K562 (cell line): Measurements from ENCODE around the gene TMEM234. TPM values are rescaled to one million over a fixed set of nuclear protein-coding genes. Genes with fewer than 3 reads are reported as not detected.

Source experiments
- ATAC-seq: fragments of 200-7000 bp; cut with Tn5 transposase; 3 replicates; pipeline ENCODE4 v1.9.1; 2020; ENCODE audit warnings: moderate library complexity
- BruUV-seq: library from RNA; stranded (reverse); fragments of 400-500 nt; replicated peaks from 2 replicates; lab custom pipeline; 2021; lab: Mats Ljungman, UMichigan
- CTCF ChIA-PET: fragments of 300-600 bp; formaldehyde crosslinking; extraction: SDS; loops from one replicate; lab custom pipeline; 2021; ENCODE audit warnings: low intra/inter-chr PET ratio; lab: Yijun Ruan, JAX
- POLR2A ChIA-PET: fragments of 300-600, 350-650 bp; sonication (Branson Sonifier 250); formaldehyde crosslinking; extraction: SDS; loops from one replicate; lab custom pipeline; 2021; ENCODE audit warnings: antibody characterized with exemption, inconsistent platforms; lab: Yijun Ruan, JAX
- DNase-seq, 4 experiments: peaks; one replicate each; pipeline versions ENCODE4 v3.0.0 to v3.0.0-alpha.2; 2011 to 2018; ENCODE audit warnings: low spot score in 3 of 4, mixed read lengths in 3 of 4; ENCODE audit errors: extremely low read depth in 1 of 4
- FAIRE-seq: peaks from 2 replicates; lab custom pipeline; 2011; peaks lifted over from hg19 to GRCh38; lab: Jason Lieb, UNC
- H2AFZ ChIP-seq: 2 replicates; pipeline ENCODE4 v1.6.0; 2011; ENCODE audit warnings: low read depth, low read length, control low read depth, inconsistent platforms
- H3K27ac ChIP-seq: fragments of 200-600 bp; 3 replicates; pipeline ENCODE4 v1.8.0; 2011; ENCODE audit warnings: low read depth, mild to moderate bottlenecking, control low read depth, inconsistent platforms, low read length, moderate library complexity, mixed read lengths; ENCODE audit errors: extremely low read depth
- H3K27me3 ChIP-seq, 2 experiments: fragments of 300-600 bp in 1 of 2; 2 replicates in 1 of 2; 3 replicates in 1 of 2; pipeline versions ENCODE4 v1.6.0 to v1.8.0; 2011; ENCODE audit warnings: inconsistent platforms in 2 of 2, low read length in 2 of 2, mild to moderate bottlenecking in 1 of 2, mixed read lengths in 1 of 2, moderate library complexity in 1 of 2; ENCODE audit not compliant: control insufficient read depth in 2 of 2, insufficient read depth in 2 of 2
- H3K36me3 ChIP-seq: fragments of 300-600 bp; 3 replicates; pipeline ENCODE4 v1.8.0; 2011; ENCODE audit warnings: mild to moderate bottlenecking, low read length, inconsistent platforms; ENCODE audit not compliant: control insufficient read depth, insufficient read depth
- H3K4me1 ChIP-seq, 2 experiments: fragments of 200-600 bp in 1 of 2; replicated peaks in 1 of 2; 2 replicates in 1 of 2; 3 replicates in 1 of 2; pipeline versions ENCODE4 v1.5.1 to v1.8.0; 2011; ENCODE audit warnings: inconsistent platforms in 2 of 2, low read length in 2 of 2, mild to moderate bottlenecking in 1 of 2, mixed read lengths in 1 of 2, moderate library complexity in 1 of 2; ENCODE audit not compliant: control insufficient read depth in 2 of 2, insufficient read depth in 2 of 2
- H3K4me2 ChIP-seq: 2 replicates; pipeline ENCODE4 v1.6.1; 2011; ENCODE audit warnings: low read length, control low read depth, inconsistent platforms, mixed read lengths; ENCODE audit not compliant: insufficient read depth
- H3K4me3 ChIP-seq: fragments of 200-600 bp; sonication (generic), shearing (Covaris generic); 2 replicates; pipeline ENCODE4 v1.5.1; 2016; ENCODE audit warnings: control low read depth, inconsistent platforms
- H3K79me2 ChIP-seq: fragments of 200-600 bp; 3 replicates; pipeline ENCODE4 v1.8.0; 2011; ENCODE audit warnings: low read length, inconsistent platforms; ENCODE audit not compliant: control insufficient read depth, insufficient read depth
- H3K9ac ChIP-seq, 2 experiments: 2 replicates each; pipeline versions ENCODE4 v1.6.0 to v1.6.1; 2011; ENCODE audit warnings: low read depth in 2 of 2, low read length in 2 of 2, control low read depth in 1 of 2, inconsistent platforms in 1 of 2, mild to moderate bottlenecking in 1 of 2, mixed read lengths in 1 of 2; ENCODE audit not compliant: insufficient read depth in 1 of 2
- H3K9me1 ChIP-seq: one replicate; pipeline ENCODE4 v1.6.0; 2011; ENCODE audit warnings: inconsistent platforms, mild to moderate bottlenecking, low read length, moderate library complexity; ENCODE audit not compliant: control insufficient read depth, insufficient read depth
- H3K9me3 ChIP-seq: replicated peaks from 2 replicates; pipeline ENCODE4 v1.5.1; 2011; ENCODE audit warnings: low read depth, low read length, inconsistent platforms; ENCODE audit not compliant: control insufficient read depth, insufficient read depth
- H4K20me1 ChIP-seq: replicated peaks from 2 replicates; pipeline ENCODE4 v1.6.1; 2011; ENCODE audit warnings: low read length, inconsistent platforms, mixed read lengths; ENCODE audit not compliant: control insufficient read depth, insufficient read depth
- ADNP ChIP-seq: fragments of 200-800 bp; sonication (Bioruptor generic); IDR thresholded peaks from 2 replicates; pipeline ENCODE4 v1.6.1; 2016; ENCODE audit warnings: missing genetic modification characterization, missing compliant biosample characterization
- ATF7 ChIP-seq: fragments of 450-650 bp; IDR thresholded peaks from 2 replicates; pipeline ENCODE4 v1.7.1; 2014; ENCODE audit warnings: mild to moderate bottlenecking, moderate library complexity
- BCOR ChIP-seq: fragments of 450-650 bp; IDR thresholded peaks from 2 replicates; pipeline ENCODE4 v1.6.1; 2016
- CAMTA2 ChIP-seq: fragments of 250-450 bp; sonication (Bioruptor Pico); conservative IDR thresholded peaks from 2 replicates; pipeline ENCODE4 v1.5.1; 2022
- FOXO4 ChIP-seq: fragments of 450-650 bp; formaldehyde crosslinking; IDR thresholded peaks from 2 replicates; pipeline ENCODE4 v1.4.0; 2020; ENCODE audit warnings: mild to moderate bottlenecking, moderate library complexity
- FUS ChIP-seq: fragments of 200-400 bp; formaldehyde crosslinking; optimal IDR thresholded peaks from 2 replicates; pipeline ENCODE3; 2017; ENCODE audit warnings: low read depth, low read length
- HDAC2 ChIP-seq: fragments of 450-650 bp; IDR thresholded peaks from 2 replicates; pipeline ENCODE4 v1.6.1; 2016; ENCODE audit warnings: mild to moderate bottlenecking
- HMGXB4 ChIP-seq: sonication (generic); formaldehyde crosslinking; IDR thresholded peaks from 2 replicates; pipeline ENCODE4 v1.8.1; 2023; ENCODE audit warnings: mild to moderate bottlenecking, missing genetic modification reagents
- KDM1A ChIP-seq, 2 experiments: fragments of 450-650 bp; IDR thresholded peaks; 2 replicates each; pipeline ENCODE4 v1.6.1; 2016; ENCODE audit warnings: mild to moderate bottlenecking in 2 of 2
- PRMT5 ChIP-seq: sonication (generic); formaldehyde crosslinking; IDR thresholded peaks from 2 replicates; pipeline ENCODE4 v1.5.0; 2020; ENCODE audit warnings: missing genetic modification reagents
- RBM25 ChIP-seq: fragments of 200-400 bp; formaldehyde crosslinking; IDR thresholded peaks from 2 replicates; pipeline ENCODE4 v1.6.1; 2018; ENCODE audit warnings: low read length, low read depth, moderate library complexity; ENCODE audit not compliant: severe bottlenecking
- RBM34 ChIP-seq: fragments of 200-400 bp; formaldehyde crosslinking; IDR thresholded peaks from 2 replicates; pipeline ENCODE4 v1.6.1; 2018; ENCODE audit warnings: low read length, borderline replicate concordance; ENCODE audit not compliant: insufficient read depth
- SPI1 ChIP-seq: IDR thresholded peaks from 2 replicates; pipeline ENCODE4 v1.6.1; 2011; ENCODE audit warnings: low read depth, low read length, control low read depth, borderline replicate concordance
- TCF7L2 ChIP-seq: fragments of 150-350 bp; IDR thresholded peaks from 2 replicates; pipeline ENCODE4 v1.6.1; 2016; ENCODE audit warnings: low read depth, mild to moderate bottlenecking, low read length, moderate library complexity
- TEAD4 ChIP-seq, 2 experiments: sonication (generic) in 1 of 2; formaldehyde crosslinking in 1 of 2; IDR thresholded peaks; 2 replicates each; pipeline versions ENCODE4 v1.6.1 to v1.8.0; 2012 to 2022; ENCODE audit warnings: borderline replicate concordance in 1 of 2, inconsistent platforms in 1 of 2, low read length in 1 of 2, mild to moderate bottlenecking in 1 of 2, missing genetic modification reagents in 1 of 2
- ZNF143 ChIP-seq: sonication (generic); formaldehyde crosslinking; IDR thresholded peaks from 2 replicates; pipeline ENCODE4 v1.9.0; 2022; ENCODE audit warnings: mild to moderate bottlenecking, missing genetic modification reagents
- ZNF449 ChIP-seq: fragments of 250-450 bp; sonication (Bioruptor Pico); IDR thresholded peaks from 2 replicates; pipeline ENCODE4 v1.8.0; 2022; ENCODE audit warnings: moderate library complexity, mild to moderate bottlenecking, inconsistent platforms
- ZNF695 ChIP-seq: fragments of 450-650 bp; formaldehyde crosslinking; IDR thresholded peaks from 2 replicates; pipeline ENCODE4 v1.4.0; 2020; ENCODE audit warnings: mild to moderate bottlenecking, moderate library complexity
- WGBS: fragments of 100-300 bp; shearing (Covaris generic); methylation state at CpG from one replicate; pipeline ENCODE4 v1.1.6; 2016; ENCODE audit warnings: low coverage, mixed read lengths; ENCODE audit not compliant: insufficient coverage; ENCODE audit errors: missing lambda C conversion rate; 5-methylcytosine and 5-hydroxymethylcytosine counted together
- in situ Hi-C: fragments of 300-500 bp; cut with MboI; formaldehyde crosslinking; loops from 4 replicates; pipeline ENCODE4 v1.15.0; 2018; ENCODE audit warnings: inconsistent platforms, mixed read lengths
- intact Hi-C: fragments of 100-400 bp; cut with micrococcal nuclease; formaldehyde crosslinking; loops from 2 replicates; pipeline ENCODE4 v1.14.2; 2022
- polyA plus RNA-seq, 8 experiments: library from polyadenylated mRNA; depleted of rRNA in 4 of 8; stranded (reverse) in 5 of 8; unstranded in 3 of 8; fragments of >200 nt; fragmentation: Nextera tagmentation in 2 of 8; fragmentation: Illumina TruSeq in 1 of 8; extraction: Ambion mirVana in 2 of 8; extraction: Trizol in 1 of 8; gene quantifications; 2 replicates each; pipeline versions ENCODE4 v1.2.1 to v1.2.3, GENCODE V29; 2011 to 2014; ENCODE audit warnings: inconsistent platforms in 1 of 8, missing spikeins in 1 of 8
- total RNA-seq, 7 experiments: library from RNA; depleted of rRNA in 6 of 7; stranded (reverse); fragments of >200 nt in 6 of 7; fragmentation: Illumina TruSeq in 2 of 7; extraction: Trizol in 2 of 7; gene quantifications; 2 replicates each; pipeline versions ENCODE4 v1.2.1 to v1.2.3, GENCODE V29; 2011 to 2021; ENCODE audit warnings: low replicate concordance in 1 of 7

Gene TMEM234
- total and polyA plus RNA-seq, 9 of the 15 experiments (the other 6 are each of a cell fraction or from before 2014, with no cell fraction given) = 5.0 to 12.9 (median 7.6) TPM

- Histone ChIP-seq H3K27ac (no peak overlapping the region), H3K9me3 (no peaks in the 10 kb centered on the region), H3K4me3 (no peak overlapping the region), H3K9me1 (no peaks in the 10 kb centered on the region), H3K4me2 (no peak overlapping the region), H3K36me3 (no peaks in the 10 kb centered on the region), H3K9ac (no peak overlapping the region), H3K79me2 (no peaks in the 10 kb centered on the region), H4K20me1 (no peaks in the 10 kb centered on the region), H2AFZ (no peak overlapping the region; the same call in 1 of the 2 replicates), H3K27me3 (no peaks in the 10 kb centered on the region), H3K4me1 (peaks cover 13 to 18% of the 10 kb centered on the region in 2 experiments; a peak in 4 of 5 replicates)
- DNase-seq (no peak), ATAC-seq (no peak), FAIRE-seq (no peak)
- ChIA-PET CTCF (no interaction called here), POLR2A (interaction anchor here (0.7 to 2.2 kb wide), 4 partner anchors 8 to 102 kb away, joined by 3 to 9 read pairs (median 3); partner anchors contain the start of gene FAM167B)
- intact Hi-C loops (no loop called here), in situ Hi-C loops (no loop called here)
- BruUV-seq = no TSS peak
- WGBS = 56% methylated on average over 10 of the region's 10 CpGs
- TF ChIP-seq FUS (no peak), RBM34 (no peak), HDAC2 (peak; percentile 46; the same call in 1 of the 2 replicates), ZNF695 (CRISPR knock-in tag) (no peak), HMGXB4 (CRISPR knock-in tag) (no peak), RBM25 (peak; percentile 91), FOXO4 (no peak), TEAD4 (IDR thresholded peaks at IDR 0.05; ENCODE audit: low read length) (no peak), TEAD4 (CRISPR knock-in tag; IDR thresholded peaks at IDR 0.05; ENCODE audit: borderline replicate concordance) (no peak), ATF7 (no peak), ZNF143 (CRISPR knock-in tag) (no peak), TCF7L2 (no peak), ADNP (peak; percentile 89), CAMTA2 (CRISPR knock-in tag) (no peak), PRMT5 (CRISPR knock-in tag) (no peak), BCOR (peak; percentile 92), SPI1 (no peak), ZNF449 (CRISPR knock-in tag) (no peak), KDM1A (IDR thresholded peaks at IDR 0.05) (peak; percentile 47 to 71)
These were observed 33.2 kb upstream of the TMEM234 start for GRCh38 chr1:32255072-32256071.
